Mesothelial cell of epicardium (in vitro differentiated cells): ENCODE measurements around the gene ROBO2. TPM values are rescaled to one million over a fixed set of nuclear protein-coding genes. Genes with fewer than 3 reads are reported as not detected.

Experiments
- DNase-seq, 2 experiments: peaks; one replicate each; pipeline ENCODE4 v3.0.0; 2021; ENCODE audit warnings: low spot score in 2 of 2; ENCODE audit not compliant: unreplicated experiment in 2 of 2
- H3K27ac Mint-ChIP-seq: 2 replicates; pipeline ENCODE4 v1.8.0; 2021; ENCODE audit warnings: mixed read lengths
- H3K27me3 Mint-ChIP-seq: 2 replicates; pipeline ENCODE4 v1.8.0; 2021; ENCODE audit warnings: low read depth, mixed read lengths
- H3K36me3 Mint-ChIP-seq: 2 replicates; pipeline ENCODE4 v1.8.0; 2021; ENCODE audit warnings: mixed read lengths
- H3K4me1 Mint-ChIP-seq: 2 replicates; pipeline ENCODE4 v1.8.0; 2021; ENCODE audit warnings: mixed read lengths
- H3K4me3 Mint-ChIP-seq: 2 replicates; pipeline ENCODE4 v1.8.0; 2021; ENCODE audit warnings: mild to moderate bottlenecking, moderate library complexity, mixed read lengths
- H3K9me3 Mint-ChIP-seq: 2 replicates; pipeline ENCODE4 v1.8.0; 2021; ENCODE audit warnings: mixed read lengths
- total RNA-seq: library from RNA; stranded (reverse); gene quantifications from 3 replicates; pipeline ENCODE4 v1.2.1, GENCODE V29; 2021
- TF ChIP-seq, protein P1 (sequence below): fragments of 200-600 bp; sonication (generic); IDR thresholded peaks from one replicate; pipeline ENCODE4 v1.5.0; 2021; ENCODE audit warnings: antibody characterized with exemption; ENCODE audit not compliant: unreplicated experiment

ROBO2 gene
- total RNA-seq, 1 donor from 2014 or later, result 82.3 TPM

DNA sequence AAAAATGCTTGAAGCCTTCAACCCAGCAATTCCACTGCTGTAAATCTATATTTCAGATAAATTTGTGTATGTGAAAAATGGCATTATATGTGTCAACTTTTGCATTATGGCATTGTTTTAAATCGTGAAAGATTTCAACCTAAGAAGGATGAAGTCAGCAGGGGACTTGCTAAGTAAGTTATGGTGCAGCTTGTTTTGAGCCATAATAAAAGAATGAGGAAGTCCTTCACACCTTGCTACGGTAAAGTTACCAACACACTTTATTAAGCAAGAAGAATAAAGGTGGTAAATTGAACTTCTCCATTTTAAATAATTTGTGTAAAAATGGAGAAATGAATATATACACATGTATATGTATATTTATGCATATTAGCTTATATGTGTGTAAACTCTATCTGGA, 371.4 kb downstream of the ROBO2 start:
- Mint-ChIP-seq H3K4me3 (no peak overlapping the region), H3K27ac (no peak overlapping the region), H3K36me3 (no peaks in the 10 kb centered on the region), H3K27me3 (no peaks in the 10 kb centered on the region), H3K9me3 (peaks cover 20% of the 10 kb centered on the region), H3K4me1 (peaks cover 7% of the 10 kb centered on the region)
- TF ChIP-seq, protein P1, sequence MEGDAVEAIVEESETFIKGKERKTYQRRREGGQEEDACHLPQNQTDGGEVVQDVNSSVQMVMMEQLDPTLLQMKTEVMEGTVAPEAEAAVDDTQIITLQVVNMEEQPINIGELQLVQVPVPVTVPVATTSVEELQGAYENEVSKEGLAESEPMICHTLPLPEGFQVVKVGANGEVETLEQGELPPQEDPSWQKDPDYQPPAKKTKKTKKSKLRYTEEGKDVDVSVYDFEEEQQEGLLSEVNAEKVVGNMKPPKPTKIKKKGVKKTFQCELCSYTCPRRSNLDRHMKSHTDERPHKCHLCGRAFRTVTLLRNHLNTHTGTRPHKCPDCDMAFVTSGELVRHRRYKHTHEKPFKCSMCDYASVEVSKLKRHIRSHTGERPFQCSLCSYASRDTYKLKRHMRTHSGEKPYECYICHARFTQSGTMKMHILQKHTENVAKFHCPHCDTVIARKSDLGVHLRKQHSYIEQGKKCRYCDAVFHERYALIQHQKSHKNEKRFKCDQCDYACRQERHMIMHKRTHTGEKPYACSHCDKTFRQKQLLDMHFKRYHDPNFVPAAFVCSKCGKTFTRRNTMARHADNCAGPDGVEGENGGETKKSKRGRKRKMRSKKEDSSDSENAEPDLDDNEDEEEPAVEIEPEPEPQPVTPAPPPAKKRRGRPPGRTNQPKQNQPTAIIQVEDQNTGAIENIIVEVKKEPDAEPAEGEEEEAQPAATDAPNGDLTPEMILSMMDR, result no peak
- no peak for DNase-seq

DNA sequence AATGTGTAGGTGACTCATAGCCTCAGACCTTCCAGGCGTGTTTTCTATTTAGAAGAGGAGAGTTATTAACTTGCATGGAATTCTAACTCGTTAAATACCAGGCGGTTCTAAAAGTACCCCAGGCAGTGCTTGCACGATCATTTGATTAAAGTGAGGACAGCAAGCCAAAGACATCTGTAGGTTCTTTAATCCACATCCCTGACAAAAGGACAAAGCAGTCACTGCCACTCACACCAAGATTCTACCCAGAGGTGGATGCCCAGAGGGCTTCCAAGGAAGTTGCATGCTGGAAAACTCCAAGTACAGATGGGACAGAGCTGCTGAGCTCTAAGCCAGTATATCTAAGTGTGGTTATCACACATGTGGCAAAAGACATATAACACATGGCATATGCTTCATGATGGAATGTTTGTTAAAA, 372.1 kb downstream of the ROBO2 start:
- Mint-ChIP-seq H3K4me1 (peaks cover 7% of the 10 kb centered on the region), H3K27me3 (no peaks in the 10 kb centered on the region), H3K27ac (no peak overlapping the region), H3K9me3 (peaks cover 20% of the 10 kb centered on the region), H3K36me3 (no peaks in the 10 kb centered on the region), H3K4me3 (no peak overlapping the region)
- TF ChIP-seq, protein P1, result no peak
- no peak for DNase-seq

DNA sequence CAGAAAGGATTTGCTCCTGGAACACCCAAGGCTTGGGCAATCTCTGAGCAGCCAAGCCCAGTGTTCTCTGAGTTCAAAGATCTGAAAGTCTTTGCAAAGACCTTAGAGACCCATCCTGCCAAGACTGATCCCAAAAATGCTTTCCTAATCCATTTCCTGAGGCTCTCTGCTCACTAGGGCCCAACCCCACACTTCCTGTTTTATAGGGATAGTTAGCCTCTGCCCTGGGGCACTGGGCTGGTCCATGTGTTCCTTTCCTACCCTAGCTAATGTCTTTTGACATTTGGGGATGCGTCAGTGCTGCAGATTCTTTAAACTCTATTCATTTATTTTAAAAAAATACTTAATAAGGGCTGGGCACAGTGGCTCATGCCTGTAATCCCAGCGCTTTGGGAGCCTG, 372.7 kb downstream of the ROBO2 start:
- H3K4me3 Mint-ChIP-seq, result no peak overlapping the region
- no peaks in the 10 kb centered on the region for H3K36me3 Mint-ChIP-seq
- TF ChIP-seq, protein P1, result no peak
- no peaks in the 10 kb centered on the region for H3K27me3 Mint-ChIP-seq
- no peak overlapping the region for H3K27ac Mint-ChIP-seq
- no peak for DNase-seq
- peaks cover 20% of the 10 kb centered on the region for H3K9me3 Mint-ChIP-seq
- H3K4me1 Mint-ChIP-seq, result peaks cover 7% of the 10 kb centered on the region

DNA sequence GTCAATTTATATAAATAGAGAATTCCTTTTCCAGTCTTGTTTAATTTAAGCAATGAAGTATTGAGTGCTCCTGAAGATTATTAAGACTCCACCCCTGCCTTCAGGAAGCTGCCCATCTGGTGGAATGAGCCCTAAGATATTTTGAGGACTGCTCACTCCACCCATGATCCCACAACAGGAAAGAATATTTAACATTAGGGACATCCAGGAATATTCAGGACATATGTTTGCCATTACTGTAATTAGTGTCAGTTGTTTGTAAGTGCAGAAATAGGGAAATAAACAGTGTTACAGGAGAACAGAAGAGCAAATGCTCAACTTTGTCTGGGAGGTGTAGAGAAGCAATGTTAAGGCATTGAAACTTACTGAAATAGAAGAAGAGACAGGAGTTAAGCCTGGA, 375.0 kb downstream of the ROBO2 start:
- TF ChIP-seq, protein P1, result no peak
- Mint-ChIP-seq H3K36me3 (no peaks in the 10 kb centered on the region), H3K27me3 (no peaks in the 10 kb centered on the region), H3K9me3 (peaks cover 20% of the 10 kb centered on the region), H3K4me3 (no peak overlapping the region), H3K27ac (no peak overlapping the region), H3K4me1 (peaks cover 7% of the 10 kb centered on the region)
- DNase-seq, result no peak

- Mint-ChIP-seq H3K9me3 (no peaks in the 10 kb centered on the region), H3K36me3 (no peaks in the 10 kb centered on the region), H3K4me1 (no peaks in the 10 kb centered on the region), H3K4me3 (no peak overlapping the region), H3K27ac (no peak overlapping the region), H3K27me3 (no peaks in the 10 kb centered on the region)
- TF ChIP-seq, protein P1, result no peak
- no peak for DNase-seq
These were observed 380.4 kb downstream of the ROBO2 start for GRCh38 chr3:77420336-77420735.

GRCh38 chr3:77421916-77422315, 382.0 kb downstream of the ROBO2 start:
- Mint-ChIP-seq H3K36me3 (no peaks in the 10 kb centered on the region), H3K27me3 (no peaks in the 10 kb centered on the region), H3K27ac (no peak overlapping the region), H3K4me3 (no peak overlapping the region), H3K4me1 (no peaks in the 10 kb centered on the region), H3K9me3 (no peaks in the 10 kb centered on the region)
- DNase-seq, result no peak
- TF ChIP-seq, protein P1, result no peak
